ENCODE results near the gene ASB16.
"Not testable (repeated sequence)": the region's sequence is repeated elsewhere in the genome, so short reads cannot be mapped to it uniquely, and the experiment has no call there.

Gene ASB16

GRCh38 chr17:44170499-44171201, at the start of gene ASB16:
Gene ASB16 (plus strand): TSS chr17:44170704. CDS start chr17:44170790, 86 bp downstream.
- no peak for DNase-seq (ENCODE audit: low spot score)

- DNase-seq (ENCODE audit: low spot score), result no peak
Measured at GRCh38 chr17:44120851-44121605, 49.5 kb upstream of the ASB16 start.

GRCh38 chr17:44121997-44122815, 48.3 kb upstream of the ASB16 start:
- no peak for DNase-seq (ENCODE audit: low spot score)

- no peak for DNase-seq (ENCODE audit: low spot score)
Measured at GRCh38 chr17:44122816-44123355, 47.6 kb upstream of the ASB16 start.

- peak; percentile 92 for DNase-seq (ENCODE audit: low spot score)
Measured at GRCh38 chr17:44123356-44124117, 47.0 kb upstream of the ASB16 start, which contains the start of gene HDAC5. Gene HDAC5 (minus strand): TSS chr17:44123641. CDS start chr17:44117515, 6,126 bp downstream.

GRCh38 chr17:44124118-44124438, 46.4 kb upstream of the ASB16 start:
- DNase-seq (ENCODE audit: low spot score), result no peak

GRCh38 chr17:44128383-44128782, 42.1 kb upstream of the ASB16 start:
- DNase-seq (ENCODE audit: low spot score), result no peak

GRCh38 chr17:44130693-44131349, 39.7 kb upstream of the ASB16 start:
- DNase-seq (ENCODE audit: low spot score), result no peak

GRCh38 chr17:44131372-44131771, 39.1 kb upstream of the ASB16 start:
- DNase-seq (ENCODE audit: low spot score), result not testable (repeated sequence)

- DNase-seq (ENCODE audit: low spot score), result no peak
Measured at GRCh38 chr17:44132275-44132821, 38.2 kb upstream of the ASB16 start.

- no peak for DNase-seq (ENCODE audit: low spot score)
Measured at GRCh38 chr17:44133918-44134476, 36.5 kb upstream of the ASB16 start.

GRCh38 chr17:44134752-44135568, 35.5 kb upstream of the ASB16 start:
- no peak for DNase-seq (ENCODE audit: low spot score)

- DNase-seq (ENCODE audit: low spot score), result peak; percentile 97
Measured at GRCh38 chr17:44137891-44138709, 32.4 kb upstream of the ASB16 start.

- not testable (repeated sequence) for DNase-seq (ENCODE audit: low spot score)
Measured at GRCh38 chr17:44143921-44144320, 26.6 kb upstream of the ASB16 start.

GRCh38 chr17:44144966-44145739, 25.4 kb upstream of the ASB16 start:
- DNase-seq (ENCODE audit: low spot score), result no peak

- DNase-seq (ENCODE audit: low spot score), result no peak
Measured at GRCh38 chr17:44146375-44147346, 23.8 kb upstream of the ASB16 start.

- no peak for DNase-seq (ENCODE audit: low spot score)
Measured at GRCh38 chr17:44147812-44148211, 22.7 kb upstream of the ASB16 start.
